ENCODE measurements around the gene CFAP74.

GRCh38 chr1:1937549-1938275 lies 65.9 kb downstream of the CFAP74 start:
- TF ChIP-seq CTCF (IDR thresholded peaks at IDR 0.05; ENCODE audit: borderline replicate concordance, extremely low read depth, low read length, poor library complexity, severe bottlenecking) (no peak), EZH2 (IDR thresholded peaks at IDR 0.05; ENCODE audit: borderline replicate concordance, low read depth, low read length, severe bottlenecking) (no peak)

All from DND-41 (cell line).